ENCODE measurements around the gene MEIS1.
A peak's percentile ranks its signal among the peaks of the same experiment; 100 is the strongest.

The MEIS1 gene

DNA sequence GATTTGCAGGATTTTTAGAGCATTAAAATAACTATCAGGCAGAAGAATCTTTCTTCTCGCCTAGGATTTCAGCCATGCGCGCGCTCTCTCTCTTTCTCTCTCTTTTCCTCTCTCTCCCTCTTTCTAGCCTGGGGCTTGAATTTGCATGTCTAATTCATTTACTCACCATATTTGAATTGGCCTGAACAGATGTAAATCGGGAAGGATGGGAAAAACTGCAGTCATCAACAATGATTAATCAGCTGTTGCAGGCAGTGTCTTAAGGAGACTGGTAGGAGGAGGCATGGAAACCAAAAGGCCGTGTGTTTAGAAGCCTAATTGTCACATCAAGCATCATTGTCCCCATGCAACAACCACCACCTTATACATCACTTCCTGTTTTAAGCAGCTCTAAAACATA, 137.0 kb downstream of the MEIS1 start:
- no peak for DNase-seq

- DNase-seq, result no peak
These were observed 137.5 kb downstream of the MEIS1 start for GRCh38 chr2:66572391-66572790.

DNA sequence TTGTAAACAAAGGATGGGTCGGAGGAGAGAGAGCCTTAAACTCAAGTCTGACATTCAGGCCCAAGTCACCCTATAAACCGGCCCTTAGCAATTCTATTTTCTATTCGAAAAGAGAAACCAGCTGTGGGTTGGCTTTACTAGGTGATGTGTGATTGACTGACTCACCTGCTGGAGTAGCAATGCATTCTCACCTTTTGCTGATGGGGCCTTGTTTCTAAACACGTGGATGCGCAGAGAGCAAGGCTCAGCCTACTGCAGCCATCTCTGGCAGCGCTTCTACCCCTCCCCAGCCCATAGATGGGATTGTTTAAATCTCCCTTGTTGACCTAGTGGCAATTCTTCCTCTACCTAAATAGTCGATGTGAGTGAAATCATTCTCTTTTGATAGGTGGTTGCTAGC, 138.5 kb downstream of the MEIS1 start:
- DNase-seq, result peak; percentile 78

DNA sequence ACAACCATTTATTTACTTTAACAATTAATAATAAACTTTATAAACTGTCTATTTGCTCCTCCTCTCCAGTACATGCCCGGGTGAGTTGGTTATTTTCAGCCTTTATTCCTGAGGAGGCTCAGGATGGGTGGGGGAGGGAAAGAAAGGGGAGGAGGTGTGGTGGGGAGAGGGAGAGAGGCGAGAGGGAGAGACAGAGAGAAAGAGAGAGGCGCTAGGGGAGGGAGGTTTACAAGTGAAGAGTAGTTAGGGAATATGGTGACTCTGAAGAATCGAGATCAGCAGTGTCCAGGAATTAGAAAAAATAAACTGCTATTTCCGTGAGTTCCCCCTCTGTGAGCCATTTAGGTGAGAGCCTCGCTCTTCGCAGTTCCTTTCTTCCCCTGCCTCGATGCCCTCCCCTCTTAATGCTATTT, 138.9 kb downstream of the MEIS1 start:
- DNase-seq, result no peak

DNA sequence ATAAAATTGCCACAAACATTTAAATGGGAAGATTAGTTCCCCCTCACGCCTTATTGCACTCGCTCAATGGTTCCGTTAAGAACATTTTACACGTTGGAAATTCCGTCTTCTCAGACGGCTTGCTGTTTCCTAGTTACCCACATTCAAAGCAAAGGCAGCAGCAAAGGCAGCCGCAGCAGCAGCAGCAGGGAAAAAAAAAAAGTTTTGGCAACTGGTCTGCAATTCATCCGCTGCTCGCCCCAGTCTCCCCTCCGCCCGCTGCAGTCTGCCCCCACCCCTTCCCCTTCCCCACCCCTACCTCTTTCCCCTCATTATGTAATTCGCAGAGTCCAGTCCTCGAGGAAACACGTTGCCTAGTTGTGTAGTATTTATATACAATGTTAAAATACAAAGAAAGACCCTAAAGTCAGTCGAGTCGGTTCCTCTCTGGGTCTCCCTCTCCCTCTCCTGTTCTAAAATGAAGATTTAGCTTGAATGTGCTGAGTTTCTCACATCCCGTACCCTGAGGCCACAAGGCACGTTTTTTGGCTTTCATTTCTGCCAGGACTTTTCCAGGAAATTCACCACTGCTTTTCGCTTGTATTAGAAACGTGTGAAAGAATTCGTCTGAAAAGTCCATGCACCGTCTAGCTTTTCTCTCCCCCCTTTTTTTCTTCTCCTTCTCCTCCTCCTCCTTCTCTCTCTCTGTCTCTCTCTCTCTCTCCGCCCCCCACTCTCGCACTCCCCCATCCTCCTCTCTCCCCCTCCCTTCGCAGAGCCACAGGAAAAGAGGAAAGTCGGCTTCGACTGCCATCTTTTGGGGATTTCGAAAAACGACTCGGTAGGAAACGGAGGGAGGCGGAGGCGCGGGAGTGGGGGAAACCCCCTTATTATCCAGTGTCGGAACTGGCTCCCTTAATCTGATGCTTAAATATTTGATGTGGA, 140.0 kb downstream of the MEIS1 start:
- peak; percentile 60 for DNase-seq

GRCh38 chr2:66575625-66576310, 140.8 kb downstream of the MEIS1 start:
- DNase-seq, result no peak

- DNase-seq, result no peak
These were observed 141.3 kb downstream of the MEIS1 start for GRCh38 chr2:66576311-66576560.

DNA sequence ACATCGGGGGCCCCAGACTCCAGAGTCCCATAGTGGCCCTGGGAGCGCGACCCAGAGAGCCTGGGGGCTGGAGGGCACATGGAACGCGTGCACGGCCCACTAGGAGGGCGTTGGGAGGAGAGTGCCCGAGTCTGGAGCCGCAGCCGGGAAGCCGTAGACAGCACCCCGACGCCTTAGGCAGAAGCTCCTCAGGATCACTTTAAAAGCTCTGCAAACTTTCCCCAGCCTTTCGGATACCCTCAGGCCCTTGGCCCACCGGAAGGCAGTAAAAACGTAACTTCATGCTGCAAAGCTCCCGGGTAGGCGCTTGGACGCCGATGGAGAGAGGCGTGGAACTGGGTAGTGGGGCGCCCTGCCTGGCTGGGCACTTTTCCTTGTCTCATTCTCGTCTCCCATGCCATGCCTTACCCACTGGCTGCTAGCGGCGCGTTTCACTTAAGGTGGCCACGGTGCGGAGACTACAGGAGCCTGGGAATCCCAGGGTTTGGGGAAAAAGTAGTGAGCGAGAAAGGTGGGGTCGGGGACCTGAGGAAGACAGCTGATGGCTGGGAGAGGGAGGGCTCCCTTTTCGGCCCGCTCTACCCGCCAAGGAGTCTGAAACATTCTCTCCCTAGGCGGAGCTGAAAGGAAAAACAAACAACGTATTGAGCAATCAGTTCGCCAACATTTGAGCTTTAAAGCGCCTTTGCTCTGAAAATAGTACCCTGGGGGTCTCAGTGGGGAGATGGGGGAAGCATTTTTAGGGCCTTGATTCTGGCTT, 141.8 kb downstream of the MEIS1 start:
- DNase-seq, result no peak

DNA sequence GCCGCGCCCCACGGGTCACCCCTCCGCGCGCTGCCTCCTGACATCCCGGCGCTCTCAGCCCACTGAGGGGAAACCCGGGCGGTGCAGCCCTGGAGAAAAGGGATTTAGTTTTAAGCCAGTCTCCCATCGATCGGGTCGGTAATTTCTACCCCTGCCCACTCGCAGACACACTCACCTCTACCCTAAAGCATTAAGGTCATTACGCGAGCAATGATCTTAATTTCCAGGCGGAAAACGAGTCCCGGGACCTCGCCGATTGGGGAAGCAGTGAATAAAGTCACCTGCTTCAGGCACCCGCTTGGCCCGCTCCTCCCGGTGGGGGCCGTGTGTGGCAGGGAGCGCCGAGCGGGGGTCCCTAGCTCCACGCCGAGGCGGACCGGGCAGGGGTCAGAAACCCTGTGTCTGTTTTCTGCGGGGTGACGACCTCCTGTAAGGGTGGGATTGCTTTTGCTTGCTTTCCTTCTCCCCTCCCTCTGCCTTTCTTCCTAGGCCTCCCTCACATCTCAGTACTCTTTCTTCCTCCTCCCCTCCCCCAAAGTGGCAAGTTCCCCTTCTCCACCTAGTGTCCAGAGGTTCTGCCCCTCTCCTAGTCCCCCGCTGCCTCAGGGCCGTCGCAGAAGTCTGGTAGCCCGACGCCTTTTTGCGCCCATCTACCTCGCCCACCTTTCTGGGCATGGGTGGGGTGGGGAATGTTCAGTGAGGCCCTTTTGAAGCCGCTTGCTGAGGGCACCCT, 142.6 kb downstream of the MEIS1 start:
- DNase-seq, result no peak

GRCh38 chr2:66578054-66578686, 143.2 kb downstream of the MEIS1 start:
- no peak for DNase-seq

- no peak for DNase-seq
These were observed 143.8 kb downstream of the MEIS1 start for GRCh38 chr2:66578687-66579106.

DNA sequence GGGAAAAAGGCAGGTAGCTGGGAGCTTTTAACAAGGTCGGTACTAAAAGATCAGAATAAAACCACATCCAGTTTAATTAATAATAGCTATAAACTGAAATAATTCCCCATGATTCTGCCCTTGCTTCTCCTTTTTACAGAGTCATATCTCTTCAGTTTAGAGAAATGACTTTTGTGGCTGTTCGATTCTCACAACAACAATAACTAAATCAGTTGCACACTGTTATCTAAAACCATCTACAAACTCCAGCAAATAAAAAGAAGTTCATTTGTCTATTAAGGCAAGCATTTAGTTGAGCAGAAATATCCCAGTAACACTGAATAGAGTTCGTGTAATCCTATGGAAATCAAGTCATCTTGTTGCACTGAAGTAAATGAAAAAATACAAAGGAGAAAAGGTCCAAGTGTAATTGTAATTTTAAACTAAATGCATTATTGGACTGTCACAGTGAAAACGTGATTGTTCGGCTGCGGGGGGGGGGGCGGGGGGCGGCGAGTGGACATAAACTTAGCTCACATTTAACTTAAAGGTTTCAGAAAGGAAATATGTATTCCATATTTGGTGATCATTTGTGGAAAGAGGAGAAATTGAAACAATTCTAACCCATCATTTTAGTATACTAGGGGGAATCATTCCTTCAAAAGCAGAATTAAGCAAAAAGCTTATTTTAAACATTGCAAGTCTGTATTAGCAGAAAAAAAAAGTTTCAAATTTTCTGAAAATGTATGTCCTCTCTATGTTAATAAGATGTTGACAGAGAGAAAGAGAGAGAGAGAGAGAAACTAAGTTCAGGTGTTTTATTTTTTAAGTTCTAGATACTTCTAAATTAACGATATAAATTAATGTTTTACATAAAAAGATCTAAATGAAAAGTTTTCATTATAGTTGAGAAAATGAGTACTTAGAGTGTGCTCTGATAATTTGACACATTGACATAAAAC, 144.5 kb downstream of the MEIS1 start:
- DNase-seq, result no peak

- no peak for DNase-seq
These were observed 145.5 kb downstream of the MEIS1 start for GRCh38 chr2:66580166-66581049.

DNA sequence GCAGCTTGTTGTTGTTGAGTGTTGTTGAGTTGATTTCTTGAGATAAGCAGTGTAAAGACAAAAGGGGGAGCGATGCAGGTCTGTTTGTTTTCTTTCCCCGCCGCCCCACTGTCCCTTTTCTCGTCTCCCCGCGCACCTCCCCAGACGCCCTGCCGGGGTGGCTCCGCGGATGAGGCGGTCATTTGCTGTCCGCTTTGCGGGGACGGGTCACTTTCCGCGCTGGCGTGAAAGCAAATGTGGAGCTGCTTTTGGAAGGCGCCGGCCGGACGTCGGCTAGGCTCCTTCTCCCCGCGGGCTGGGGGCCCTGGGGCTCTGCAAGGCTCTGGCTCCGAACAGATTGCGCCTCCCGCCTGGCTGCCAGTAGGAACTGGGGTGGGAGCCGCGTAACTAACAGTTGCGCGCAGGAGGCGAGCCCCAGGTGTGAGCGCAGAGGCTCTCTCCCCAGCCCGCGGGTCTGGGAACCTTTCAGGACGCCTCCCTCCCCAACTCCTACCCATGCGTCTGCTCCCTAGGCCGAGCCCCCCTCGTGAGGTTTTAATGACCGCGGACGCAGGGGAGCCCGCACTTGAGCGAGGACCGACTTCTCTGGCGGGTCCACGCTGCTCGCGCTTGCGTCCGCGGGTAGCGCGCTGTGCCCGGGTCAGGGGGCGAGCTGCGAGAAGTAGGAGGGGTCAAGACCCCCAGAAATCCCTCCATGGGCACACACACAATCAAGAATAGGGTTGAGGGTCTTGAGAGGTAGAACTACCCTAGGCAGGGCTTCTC, 146.6 kb downstream of the MEIS1 start:
- DNase-seq, result no peak

- DNase-seq, result no peak
These were observed 147.4 kb downstream of the MEIS1 start for GRCh38 chr2:66582104-66582986.

GRCh38 chr2:66582987-66583880, 148.3 kb downstream of the MEIS1 start:
- DNase-seq, result no peak

GRCh38 chr2:66583881-66584280, 149.0 kb downstream of the MEIS1 start:
- DNase-seq, result no peak
